Metanephros (tissue), 2 donors: Measurements from ENCODE around the gene CAMP. TPM values are rescaled to one million over a fixed set of nuclear protein-coding genes. Genes with fewer than 3 reads are reported as not detected.
A peak's percentile ranks its signal among the peaks of the same experiment; 100 is the strongest.

ENCODE experiments used
- small RNA-seq: library from RNA; depleted of rRNA; stranded (forward); fragments of <200 nt; gene quantifications from one replicate; pipeline ENCODE3, GENCODE V24; 2014; ENCODE audit warnings: low replicate concordance
- total RNA-seq: library from RNA; depleted of rRNA; stranded (reverse); fragments of >200 nt; gene quantifications from one replicate; pipeline ENCODE4 v1.2.3, GENCODE V29; 2014

CAMP gene
- total RNA-seq, result 12.1 TPM

GRCh38 chr3:48222616-48223513 lies at the start of gene CAMP:
Gene CAMP (plus strand): TSS chr3:48223495. CDS start chr3:48223512, 17 bp downstream.

GRCh38 chr3:48188266-48189201 lies 34.8 kb upstream of the CAMP start, which contains the start of gene CDC25A:
Gene CDC25A (minus strand): TSS chr3:48188417. CDS start chr3:48187947, 470 bp downstream.

Small RNA genes within 50 kb of the gene (small RNA-seq; reads per million reads assigned to genes)
- 0.44 reads per million, percentile 55 among the genes with 10 or more reads in this experiment for gene MIR4443
- not detected for gene NDUFB1P1
- not detected for gene RNU7-128P

Other genes starting within 250 kb of the CAMP start
- gene MAP4, start 207.1 kb upstream of the CAMP start, total RNA-seq, result 113 TPM
- 6.4 TPM for gene CDC25A, start 35.1 kb upstream of the CAMP start, total RNA-seq
- 10.5 TPM for gene ZNF589, start 17.6 kb downstream of the CAMP start, total RNA-seq
- 30.0 TPM for gene NME6, start 77.9 kb downstream of the CAMP start, total RNA-seq
- not detected for gene SPINK8, start 110.2 kb downstream of the CAMP start, total RNA-seq
- 0.23 TPM for gene FBXW12, start 148.7 kb downstream of the CAMP start, total RNA-seq
- gene PLXNB1, start 206.6 kb downstream of the CAMP start, total RNA-seq, result 202 TPM
- gene CCDC51, start 216.6 kb downstream of the CAMP start, total RNA-seq, result 18.6 TPM
- 106 TPM for gene TMA7, start 216.8 kb downstream of the CAMP start, total RNA-seq
- gene ATRIP, start 223.2 kb downstream of the CAMP start, total RNA-seq, result 5.8 TPM